HG03520 (cell line): Measurements from ENCODE around the gene KMT5B.

Experiments
- ATAC-seq: cut with Tn5 transposase; IDR thresholded peaks from one replicate; pipeline ENCODE4 v1.9.1; 2021; ENCODE audit warnings: mild to moderate bottlenecking, moderate library complexity; ENCODE audit not compliant: unreplicated experiment

KMT5B gene

DNA sequence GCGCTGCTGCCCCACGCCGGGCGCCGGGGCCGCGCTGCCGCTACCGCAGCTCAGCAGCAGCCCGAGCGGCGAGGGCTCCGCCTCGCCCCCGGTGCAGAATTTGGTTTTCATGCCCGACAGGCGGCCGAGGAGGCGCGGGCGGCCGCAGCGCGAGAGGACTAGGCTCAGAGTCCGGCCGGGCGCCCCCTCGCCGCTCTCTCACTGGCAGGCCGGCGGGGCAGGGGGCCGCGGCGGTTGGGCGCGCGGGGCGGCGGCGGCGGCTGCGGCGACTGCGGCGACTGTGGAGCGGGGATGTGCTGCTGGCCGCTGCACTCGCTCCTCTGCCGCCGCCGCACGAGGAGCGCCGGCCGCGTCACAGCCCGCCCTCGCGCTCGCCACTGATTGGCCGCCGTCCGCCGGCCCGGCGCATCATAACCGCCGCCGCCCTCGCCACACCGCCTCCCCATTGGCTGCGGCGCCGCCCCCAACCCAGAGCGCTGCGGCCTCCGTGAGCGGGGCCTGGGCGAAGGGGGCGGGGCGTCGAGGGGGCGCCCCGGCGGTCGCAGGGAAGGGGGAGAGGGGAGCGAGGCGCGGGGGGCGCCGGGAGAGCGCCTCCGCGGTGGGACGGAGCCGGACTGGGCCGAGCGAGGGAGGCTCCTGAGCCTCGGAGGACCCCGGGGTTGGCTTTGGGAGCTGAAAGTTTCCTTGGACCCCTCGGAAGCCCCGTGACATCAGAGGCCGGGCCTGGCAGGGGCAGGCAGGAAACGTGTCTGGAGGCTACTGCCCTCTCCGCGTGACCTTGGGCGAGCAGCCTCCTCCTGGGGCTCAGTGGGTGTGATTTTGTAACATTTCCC lies 91.8 kb downstream of the KMT5B start, which contains the start of gene CHKA:
TSS of gene CHKA (minus strand) at position 322 of the 833 bp plus-strand sequence. CDS start at position 111, 211 bp downstream.
- peak; percentile 76 for ATAC-seq

GRCh38 chr11:68120273-68121066 lies 92.6 kb downstream of the KMT5B start:
- ATAC-seq = peak; percentile 13

- no peak for ATAC-seq
Measured at GRCh38 chr11:68118706-68119448, 94.2 kb downstream of the KMT5B start.

DNA sequence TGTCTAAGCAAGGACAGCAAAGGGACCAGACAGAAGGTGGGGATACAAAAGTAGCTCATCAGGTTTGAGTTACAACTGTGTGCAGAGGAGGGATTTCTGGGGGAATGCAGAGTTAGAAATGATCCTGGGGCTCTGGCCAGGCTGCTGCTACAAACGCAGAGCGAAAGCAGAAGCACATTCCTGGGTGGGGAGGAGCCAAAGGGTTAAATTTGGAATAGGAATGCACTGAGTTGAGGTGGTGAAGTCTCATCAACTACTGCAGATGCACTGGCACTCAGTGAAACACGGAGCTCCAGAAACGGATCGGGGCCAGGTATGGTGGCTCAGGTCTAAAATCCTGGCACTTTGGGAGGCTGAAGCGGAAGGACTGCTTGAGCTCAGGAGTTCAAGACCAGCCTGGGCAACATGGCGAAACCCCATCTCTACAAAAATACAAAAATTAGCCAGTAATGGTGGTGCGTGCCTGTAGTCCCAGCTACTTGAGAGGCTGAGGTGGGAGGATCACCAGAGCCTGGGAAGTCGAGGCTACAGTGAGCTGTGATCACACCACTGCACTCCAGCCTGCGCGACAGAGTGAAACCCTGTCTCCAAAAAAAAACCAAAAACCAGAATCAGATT lies 95.1 kb downstream of the KMT5B start:
- no peak for ATAC-seq

DNA sequence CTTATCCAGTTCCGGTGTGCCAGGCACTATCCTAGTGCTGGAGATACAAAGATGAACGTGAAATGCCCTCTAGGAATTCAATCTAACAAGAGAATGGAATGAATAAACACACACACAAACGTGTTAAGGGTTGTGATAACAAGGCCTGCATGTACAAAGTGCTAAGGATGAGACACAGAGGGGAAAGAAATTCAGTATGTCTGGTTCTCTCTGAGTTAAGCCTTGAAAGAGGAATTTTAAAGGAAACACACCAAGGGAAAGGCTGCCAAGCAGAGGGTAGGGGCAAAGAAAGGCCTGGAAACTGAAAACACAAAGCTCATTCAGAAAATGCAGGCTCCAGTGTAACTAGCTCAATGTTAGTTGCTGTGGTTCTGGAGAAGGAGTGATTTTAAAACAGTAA lies 96.1 kb downstream of the KMT5B start:
- ATAC-seq = no peak

- no peak for ATAC-seq
Measured at GRCh38 chr11:68116126-68116525, 97.0 kb downstream of the KMT5B start.

- ATAC-seq = no peak
Measured at GRCh38 chr11:68115285-68115684, 97.8 kb downstream of the KMT5B start.

- ATAC-seq = no peak
Measured at GRCh38 chr11:68113986-68114385, 99.1 kb downstream of the KMT5B start.

DNA sequence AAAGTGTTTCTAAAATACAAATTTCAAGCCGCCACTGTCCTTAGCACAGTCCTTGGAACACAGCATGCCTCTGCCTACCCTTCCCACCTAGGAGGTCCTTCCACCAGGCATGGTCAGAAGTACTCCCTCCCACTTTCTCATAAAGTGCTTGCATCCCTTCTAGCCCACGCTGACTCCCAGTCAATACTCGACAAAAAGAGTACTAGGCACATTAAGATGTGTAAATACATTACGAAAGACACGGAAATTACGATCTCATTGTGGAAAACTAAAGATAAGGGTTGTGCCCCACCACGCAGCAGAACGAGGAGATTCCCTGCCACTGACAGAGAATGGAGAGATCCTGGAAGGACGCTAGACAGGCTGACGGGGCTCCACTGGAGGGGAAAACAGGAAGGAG lies 105.4 kb downstream of the KMT5B start:
- no peak for ATAC-seq

- ATAC-seq = no peak
Measured at GRCh38 chr11:68106165-68106940, 106.7 kb downstream of the KMT5B start.
